Duodenal mucosa (tissue), 2 donors: ENCODE measurements around the gene PKIG.

ENCODE experiments used
- H3K27ac ChIP-seq: one replicate; pipeline ENCODE4 v1.7.0; 2013; ENCODE audit warnings: low read depth, low read length
- H3K27me3 ChIP-seq, 2 donors: one replicate each; pipeline ENCODE4 v1.7.0; 2013; ENCODE audit warnings: low read length in 2 of 2, control low read depth in 1 of 2; ENCODE audit not compliant: insufficient read depth in 2 of 2, control insufficient read depth in 1 of 2
- H3K36me3 ChIP-seq, 2 donors: one replicate each; pipeline ENCODE4 v1.7.0; 2013; ENCODE audit warnings: low read length in 2 of 2, control low read depth in 1 of 2; ENCODE audit not compliant: insufficient read depth in 2 of 2, control insufficient read depth in 1 of 2
- H3K4me1 ChIP-seq, 2 donors: one replicate each; pipeline ENCODE4 v1.7.0; 2013; ENCODE audit warnings: low read length in 2 of 2, control low read depth in 1 of 2; ENCODE audit not compliant: insufficient read depth in 2 of 2, control insufficient read depth in 1 of 2
- H3K4me3 ChIP-seq, 2 donors: one replicate each; pipeline ENCODE4 v1.7.0; 2013; ENCODE audit warnings: low read length in 2 of 2, low read depth in 1 of 2
- H3K9ac ChIP-seq, 2 donors: one replicate each; pipeline ENCODE4 v1.7.0; 2013; ENCODE audit warnings: low read length in 2 of 2, low read depth in 1 of 2
- H3K9me3 ChIP-seq, 2 donors: one replicate each; pipeline ENCODE4 v1.7.0; 2013; ENCODE audit warnings: low read length in 2 of 2, control low read depth in 1 of 2; ENCODE audit not compliant: control insufficient read depth in 1 of 2

PKIG gene

DNA sequence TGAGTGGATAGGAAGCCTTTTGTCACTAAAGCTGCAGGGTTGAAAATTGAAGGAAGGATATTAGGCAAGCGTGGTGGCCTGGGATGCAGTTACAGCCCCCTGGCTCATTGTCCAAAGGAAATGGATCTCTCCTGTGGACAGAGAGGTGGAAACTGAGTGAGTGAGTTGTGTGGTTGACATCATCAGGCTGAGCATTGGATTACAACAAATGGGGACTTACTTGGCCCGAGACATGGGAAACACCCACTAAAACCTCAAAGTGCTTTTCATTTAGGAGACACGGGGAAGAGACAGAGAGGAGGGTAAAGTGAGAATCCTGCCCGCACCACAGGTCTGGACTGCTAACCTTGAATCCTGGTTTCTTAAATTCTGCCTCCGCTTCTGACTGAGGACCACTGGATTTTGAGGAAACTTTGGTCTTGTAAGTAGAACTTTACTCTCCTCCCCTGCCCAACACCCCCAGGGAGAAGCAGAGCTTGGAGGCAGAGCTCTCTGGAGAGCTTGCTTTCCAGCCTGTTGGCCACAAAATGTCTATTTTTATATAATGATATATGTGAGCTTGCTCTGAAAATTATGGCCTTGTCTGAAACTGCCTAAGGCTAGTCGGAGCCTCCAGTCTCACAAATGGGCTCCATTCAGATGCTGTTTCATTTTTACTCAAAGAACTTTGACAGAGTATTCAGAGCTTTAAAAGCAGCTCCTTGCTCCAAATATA, at the start of gene PKIG:
Gene PKIG (plus strand): TSS at position 269 of the 715 bp plus-strand sequence. CDS start 31,978 bp downstream, outside the sequence.
- H3K4me1 ChIP-seq = peaks cover 12 to 24% of the 10 kb centered on the region in 2 donors
- no peaks in the 10 kb centered on the region for H3K36me3 ChIP-seq
- peak within 1 kb of the TSS; percentile 58 for H3K27ac ChIP-seq
- peak within 1 kb of the TSS in 1 of 2 donors; percentile 28 for H3K9ac ChIP-seq
- no peaks in the 10 kb centered on the region for H3K27me3 ChIP-seq
- no peaks in the 10 kb centered on the region for H3K9me3 ChIP-seq
- peak within 1 kb of the TSS; percentile 43 to 55 for H3K4me3 ChIP-seq

DNA sequence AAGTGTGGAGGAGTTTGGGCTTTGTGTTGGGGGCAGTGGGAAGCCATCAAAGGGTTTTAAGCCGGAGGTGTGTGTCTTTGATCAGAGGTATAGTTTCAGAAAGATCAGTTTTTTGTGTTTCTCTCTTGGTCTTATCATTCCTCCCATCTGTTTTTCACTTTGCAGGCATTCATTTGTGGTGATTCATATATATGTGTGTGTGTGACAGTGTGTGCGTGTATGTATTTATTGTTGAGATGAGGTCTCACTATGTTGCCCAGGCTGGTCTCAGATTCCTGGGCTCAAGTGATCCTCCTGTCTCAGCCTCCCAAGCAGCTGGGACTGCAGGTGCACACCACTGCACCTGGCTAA, 49.4 kb upstream of the PKIG start:
- H3K27me3 ChIP-seq = no peaks in the 10 kb centered on the region
- H3K4me1 ChIP-seq = peaks cover 10 to 17% of the 10 kb centered on the region in 2 donors
- H3K36me3 ChIP-seq = no peaks in the 10 kb centered on the region
- peak overlapping the region in 1 of 2 donors; percentile 88 for H3K4me3 ChIP-seq
- no peak overlapping the region for H3K27ac ChIP-seq
- H3K9me3 ChIP-seq = no peaks in the 10 kb centered on the region
- peak overlapping the region in 1 of 2 donors; percentile 79 for H3K9ac ChIP-seq

DNA sequence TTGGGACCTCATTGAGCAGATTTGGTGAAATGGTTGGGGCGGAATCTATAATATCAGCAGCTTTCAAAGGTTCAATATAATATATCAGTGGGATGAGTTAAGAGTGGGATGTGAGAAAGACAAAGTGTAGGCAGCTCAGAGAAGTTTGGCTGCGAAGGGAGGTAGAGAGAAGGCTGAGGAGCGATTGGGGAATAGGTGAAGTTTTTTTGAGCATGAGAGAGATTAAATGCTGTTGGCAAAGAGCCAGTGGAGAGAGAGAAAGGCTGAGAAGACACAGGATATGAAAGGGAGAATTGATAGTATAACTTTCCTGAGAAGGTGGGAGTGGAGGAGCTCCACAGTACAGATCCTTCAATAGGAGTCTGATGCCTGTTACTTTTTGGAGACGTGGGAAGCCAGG, 48.5 kb upstream of the PKIG start:
- Histone ChIP-seq H3K9me3 (no peaks in the 10 kb centered on the region), H3K9ac (no peak overlapping the region), H3K4me3 (no peak overlapping the region), H3K27me3 (no peaks in the 10 kb centered on the region), H3K27ac (no peak overlapping the region), H3K36me3 (no peaks in the 10 kb centered on the region), H3K4me1 (peaks cover 10 to 17% of the 10 kb centered on the region in 2 donors)

DNA sequence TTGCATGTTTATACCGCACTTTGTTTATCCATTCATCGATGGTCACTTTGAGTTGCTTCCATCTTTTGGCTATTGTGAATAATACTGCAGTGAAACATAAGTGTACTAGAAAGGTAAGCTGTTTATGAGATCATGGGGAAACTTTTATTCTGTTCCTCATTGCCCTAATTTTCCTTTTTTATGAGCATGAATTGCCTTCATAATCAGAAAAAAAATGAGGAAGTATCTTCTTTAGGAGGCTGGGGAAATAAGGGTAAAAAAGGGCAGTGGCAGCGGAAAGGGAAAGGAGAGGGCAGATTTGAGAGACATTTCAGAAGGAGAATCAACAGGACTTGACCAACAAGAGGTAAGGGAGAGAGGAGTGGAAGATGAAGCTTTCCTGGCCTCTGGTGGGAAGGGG, 46.2 kb upstream of the PKIG start:
- Histone ChIP-seq H3K9me3 (no peaks in the 10 kb centered on the region), H3K27ac (no peak overlapping the region), H3K27me3 (no peaks in the 10 kb centered on the region), H3K9ac (no peak overlapping the region), H3K36me3 (no peaks in the 10 kb centered on the region), H3K4me3 (no peak overlapping the region), H3K4me1 (peaks cover 10 to 14% of the 10 kb centered on the region in 2 donors)

DNA sequence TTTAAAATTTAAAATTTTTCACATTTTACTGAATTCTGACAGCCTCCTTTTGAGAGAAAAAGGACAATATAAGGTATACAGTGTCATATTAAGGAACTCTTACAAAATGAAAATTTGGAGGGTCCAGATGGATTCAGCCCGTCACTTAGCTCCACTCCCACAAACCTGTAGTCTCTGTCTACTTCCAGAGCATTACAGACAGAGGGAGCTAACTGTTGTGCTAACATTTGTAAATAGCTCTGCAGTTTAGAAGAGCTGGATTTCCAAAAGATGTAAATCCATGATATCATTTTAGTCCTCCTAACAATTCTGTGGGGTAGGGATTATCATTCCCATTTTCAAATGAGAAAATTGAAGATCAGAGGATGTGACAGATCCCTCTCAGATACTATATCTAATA, 44.4 kb upstream of the PKIG start:
- Histone ChIP-seq H3K9ac (no peak overlapping the region), H3K27ac (no peak overlapping the region), H3K4me3 (no peak overlapping the region), H3K9me3 (no peaks in the 10 kb centered on the region), H3K27me3 (no peaks in the 10 kb centered on the region), H3K4me1 (peaks cover 0 to 6% of the 10 kb centered on the region in 2 donors), H3K36me3 (no peaks in the 10 kb centered on the region)

DNA sequence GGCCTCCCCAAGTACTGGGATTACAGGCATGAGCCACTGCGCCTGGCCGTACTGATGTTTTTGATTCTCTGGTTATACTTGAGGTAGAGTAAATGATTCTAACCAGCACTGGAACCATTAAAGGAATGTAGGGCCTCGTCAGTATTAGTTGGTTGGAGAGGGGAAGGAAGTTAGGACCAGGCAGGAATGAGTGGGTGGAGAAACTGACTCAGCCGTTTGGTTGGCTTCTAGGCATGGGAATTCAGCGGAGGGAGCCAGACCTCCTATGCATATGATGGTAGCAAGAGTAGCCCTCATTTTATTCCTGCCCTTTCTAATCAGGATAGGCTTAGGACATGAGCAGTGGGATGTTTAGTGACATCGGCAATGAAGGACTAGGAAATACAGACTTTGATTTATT, 41.5 kb upstream of the PKIG start:
- Histone ChIP-seq H3K4me1 (peaks cover 0 to 6% of the 10 kb centered on the region in 2 donors), H3K4me3 (no peak overlapping the region), H3K27me3 (no peaks in the 10 kb centered on the region), H3K27ac (no peak overlapping the region), H3K9me3 (no peaks in the 10 kb centered on the region), H3K9ac (no peak overlapping the region), H3K36me3 (no peaks in the 10 kb centered on the region)

DNA sequence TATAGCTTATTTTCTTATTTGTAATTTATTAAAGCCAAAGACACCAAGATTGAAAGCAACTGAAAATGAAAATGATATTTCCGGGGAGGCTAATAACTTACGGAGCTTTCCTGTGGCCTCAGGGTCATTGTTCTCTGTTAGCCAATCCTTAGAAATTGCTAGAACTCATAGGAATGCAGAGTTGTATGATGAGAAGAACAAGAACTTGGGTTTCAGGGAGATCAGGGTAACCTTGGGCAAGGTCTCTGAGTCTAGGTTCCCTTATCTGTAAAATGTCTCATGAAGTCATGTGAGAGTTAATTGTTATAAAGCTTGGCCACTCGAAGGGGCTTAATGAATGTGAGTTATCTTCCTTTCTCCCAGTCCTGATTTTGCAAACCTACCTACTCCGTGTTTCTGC, 40.4 kb upstream of the PKIG start:
- no peaks in the 10 kb centered on the region for H3K27me3 ChIP-seq
- no peaks in the 10 kb centered on the region for H3K36me3 ChIP-seq
- H3K9ac ChIP-seq = no peak overlapping the region
- no peak overlapping the region for H3K27ac ChIP-seq
- H3K4me3 ChIP-seq = no peak overlapping the region
- peaks cover 0 to 6% of the 10 kb centered on the region in 2 donors for H3K4me1 ChIP-seq
- no peaks in the 10 kb centered on the region for H3K9me3 ChIP-seq

DNA sequence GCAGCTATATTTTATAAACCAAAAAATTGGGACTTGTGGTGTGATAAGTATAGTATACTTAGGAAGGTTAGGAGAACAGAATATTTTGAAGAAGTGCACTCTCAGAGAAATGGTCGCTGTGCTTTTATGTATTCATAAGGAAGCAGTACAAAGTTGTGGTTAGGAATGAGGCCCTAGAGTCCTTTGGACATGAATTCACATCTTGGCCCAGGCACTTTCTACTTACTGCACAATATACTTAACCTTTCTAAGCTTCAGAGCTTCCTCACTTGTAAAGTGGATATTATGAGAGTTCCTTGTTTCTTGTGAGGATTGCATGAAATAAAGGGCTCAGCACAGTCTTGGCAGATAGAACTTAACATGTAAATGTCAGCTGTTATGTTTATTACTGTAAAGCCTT, 39.5 kb upstream of the PKIG start:
- H3K36me3 ChIP-seq = no peaks in the 10 kb centered on the region

DNA sequence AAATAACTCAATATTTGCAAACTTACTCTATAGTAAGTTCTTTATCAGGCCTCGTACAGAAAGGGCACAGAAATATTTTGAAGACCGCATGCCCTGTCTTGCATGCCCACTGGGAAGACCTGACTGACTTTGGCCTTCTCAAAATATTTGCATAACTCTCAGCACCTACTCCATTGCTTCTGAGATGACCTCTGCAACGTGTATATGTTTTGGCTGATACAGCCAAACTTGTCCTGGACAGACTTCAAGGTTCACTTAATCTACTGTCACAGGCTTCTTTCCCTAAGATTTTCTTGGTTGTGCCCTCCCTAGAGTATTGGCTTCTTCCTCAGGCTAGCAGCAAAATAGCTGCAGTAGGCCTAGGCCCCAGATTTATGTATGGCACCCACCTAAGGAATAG, 39.0 kb upstream of the PKIG start:
- no peak overlapping the region for H3K9ac ChIP-seq
- no peak overlapping the region for H3K4me3 ChIP-seq
- H3K36me3 ChIP-seq = no peaks in the 10 kb centered on the region
- no peak overlapping the region for H3K27ac ChIP-seq
- H3K4me1 ChIP-seq = peaks cover 0 to 6% of the 10 kb centered on the region in 2 donors
- H3K9me3 ChIP-seq = no peaks in the 10 kb centered on the region
- H3K27me3 ChIP-seq = no peaks in the 10 kb centered on the region

More for the DNA sequence above, 39.5 kb upstream of the PKIG start:
- Histone ChIP-seq H3K9ac (no peak overlapping the region), H3K4me1 (peaks cover 0 to 6% of the 10 kb centered on the region in 2 donors), H3K27ac (no peak overlapping the region), H3K27me3 (no peaks in the 10 kb centered on the region), H3K9me3 (no peaks in the 10 kb centered on the region), H3K4me3 (no peak overlapping the region)

DNA sequence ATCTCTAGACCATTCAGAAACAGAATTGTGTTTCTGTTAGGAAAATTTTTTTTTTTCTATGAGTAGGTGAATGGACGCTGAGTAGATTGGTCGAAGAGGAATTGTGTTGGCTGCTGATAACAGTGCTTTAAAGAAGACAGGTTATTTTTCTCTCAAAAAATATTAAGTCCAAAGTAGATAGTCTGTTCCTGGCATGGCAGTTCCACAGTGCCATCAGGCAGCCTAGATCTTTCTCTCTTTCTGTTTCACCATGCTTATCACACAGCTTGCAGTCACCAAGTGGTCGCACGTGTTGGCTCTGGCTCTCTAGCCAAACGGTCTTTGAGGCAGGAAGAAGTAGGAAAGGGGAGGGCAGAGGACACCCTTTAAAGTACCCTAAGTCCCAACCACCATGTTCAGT, 38.1 kb upstream of the PKIG start:
- Histone ChIP-seq H3K27me3 (no peaks in the 10 kb centered on the region), H3K36me3 (no peaks in the 10 kb centered on the region), H3K27ac (no peak overlapping the region), H3K4me1 (peaks cover 0 to 6% of the 10 kb centered on the region in 2 donors), H3K4me3 (no peak overlapping the region), H3K9ac (no peak overlapping the region), H3K9me3 (no peaks in the 10 kb centered on the region)
